NCI-H446 treated with DMSO at 0.1 percent for 48 hours (cell line): Measurements from ENCODE around the gene PTPRJ.
"Not testable (repeated sequence)": the region's sequence is repeated elsewhere in the genome, so short reads cannot be mapped to it uniquely, and the experiment has no call there.

ENCODE experiments used
- DNase-seq: peaks from one replicate; lab custom pipeline; 2025; lab: John Stamatoyannopoulos, UW

Gene PTPRJ

GRCh38 chr11:48116437-48117228, 136.3 kb downstream of the PTPRJ start:
- no peak for DNase-seq

- no peak for DNase-seq
Observed at GRCh38 chr11:48122246-48122645, 141.9 kb downstream of the PTPRJ start.

GRCh38 chr11:48122656-48123055, 142.3 kb downstream of the PTPRJ start:
- no peak for DNase-seq

- no peak for DNase-seq
Observed at GRCh38 chr11:48123254-48123875, 143.0 kb downstream of the PTPRJ start.

GRCh38 chr11:48123934-48124755, 143.8 kb downstream of the PTPRJ start:
- no peak for DNase-seq

- no peak for DNase-seq
Observed at GRCh38 chr11:48124880-48125279, 144.5 kb downstream of the PTPRJ start.

- DNase-seq = no peak
Observed at GRCh38 chr11:48125866-48126265, 145.5 kb downstream of the PTPRJ start.

GRCh38 chr11:48127521-48128183, 147.3 kb downstream of the PTPRJ start:
- no peak for DNase-seq

GRCh38 chr11:48129697-48130395, 149.5 kb downstream of the PTPRJ start:
- no peak for DNase-seq

- no peak for DNase-seq
Observed at GRCh38 chr11:48134221-48134922, 154.0 kb downstream of the PTPRJ start.

GRCh38 chr11:48138222-48138621, 157.9 kb downstream of the PTPRJ start:
- DNase-seq = no peak

GRCh38 chr11:48139896-48140295, 159.5 kb downstream of the PTPRJ start:
- not testable (repeated sequence) for DNase-seq

GRCh38 chr11:48141475-48142122, 161.2 kb downstream of the PTPRJ start:
- no peak for DNase-seq

GRCh38 chr11:48142889-48143288, 162.5 kb downstream of the PTPRJ start:
- DNase-seq = no peak

- DNase-seq = no peak
Observed at GRCh38 chr11:48148749-48149148, 168.4 kb downstream of the PTPRJ start.

GRCh38 chr11:48150213-48150612, 169.9 kb downstream of the PTPRJ start:
- no peak for DNase-seq

- no peak for DNase-seq
Observed at GRCh38 chr11:48154151-48154550, 173.8 kb downstream of the PTPRJ start.

- no peak for DNase-seq
Observed at GRCh38 chr11:48161951-48162884, 181.9 kb downstream of the PTPRJ start.

- DNase-seq = no peak
Observed at GRCh38 chr11:48162885-48163268, 182.5 kb downstream of the PTPRJ start.
